ENCODE results near the gene CCDC187.

The CCDC187 gene

DNA sequence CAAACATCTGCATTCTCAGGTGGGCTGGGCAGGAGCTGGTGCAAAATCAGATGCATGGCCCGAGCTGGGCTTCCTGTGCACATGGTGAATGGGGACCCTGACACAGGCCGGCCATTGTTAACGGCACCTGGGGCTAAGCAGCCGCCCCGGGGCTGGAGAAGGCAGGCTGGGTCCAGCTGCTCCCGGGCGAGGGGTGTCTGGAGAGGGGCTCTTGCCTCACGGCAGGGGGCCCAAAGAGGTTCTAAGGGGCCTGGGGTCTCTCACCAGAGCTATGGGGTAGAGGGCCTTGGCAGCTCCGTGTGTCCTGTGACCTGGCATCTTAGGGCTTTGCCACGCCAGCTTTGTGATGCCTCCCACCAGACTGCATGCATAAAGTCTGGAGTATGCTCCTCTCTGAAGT, 53.2 kb downstream of the CCDC187 start:
- TF ChIP-seq, protein P1, sequence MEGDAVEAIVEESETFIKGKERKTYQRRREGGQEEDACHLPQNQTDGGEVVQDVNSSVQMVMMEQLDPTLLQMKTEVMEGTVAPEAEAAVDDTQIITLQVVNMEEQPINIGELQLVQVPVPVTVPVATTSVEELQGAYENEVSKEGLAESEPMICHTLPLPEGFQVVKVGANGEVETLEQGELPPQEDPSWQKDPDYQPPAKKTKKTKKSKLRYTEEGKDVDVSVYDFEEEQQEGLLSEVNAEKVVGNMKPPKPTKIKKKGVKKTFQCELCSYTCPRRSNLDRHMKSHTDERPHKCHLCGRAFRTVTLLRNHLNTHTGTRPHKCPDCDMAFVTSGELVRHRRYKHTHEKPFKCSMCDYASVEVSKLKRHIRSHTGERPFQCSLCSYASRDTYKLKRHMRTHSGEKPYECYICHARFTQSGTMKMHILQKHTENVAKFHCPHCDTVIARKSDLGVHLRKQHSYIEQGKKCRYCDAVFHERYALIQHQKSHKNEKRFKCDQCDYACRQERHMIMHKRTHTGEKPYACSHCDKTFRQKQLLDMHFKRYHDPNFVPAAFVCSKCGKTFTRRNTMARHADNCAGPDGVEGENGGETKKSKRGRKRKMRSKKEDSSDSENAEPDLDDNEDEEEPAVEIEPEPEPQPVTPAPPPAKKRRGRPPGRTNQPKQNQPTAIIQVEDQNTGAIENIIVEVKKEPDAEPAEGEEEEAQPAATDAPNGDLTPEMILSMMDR (IDR thresholded peaks at IDR 0.05; ENCODE audit: low read depth, low read length, missing control alignments), result no peak
- DNase-seq (ENCODE audit: low read depth), result no peak
- H3K4me3 ChIP-seq (ENCODE audit: low read depth, low read length), result no peak overlapping the region

DNA sequence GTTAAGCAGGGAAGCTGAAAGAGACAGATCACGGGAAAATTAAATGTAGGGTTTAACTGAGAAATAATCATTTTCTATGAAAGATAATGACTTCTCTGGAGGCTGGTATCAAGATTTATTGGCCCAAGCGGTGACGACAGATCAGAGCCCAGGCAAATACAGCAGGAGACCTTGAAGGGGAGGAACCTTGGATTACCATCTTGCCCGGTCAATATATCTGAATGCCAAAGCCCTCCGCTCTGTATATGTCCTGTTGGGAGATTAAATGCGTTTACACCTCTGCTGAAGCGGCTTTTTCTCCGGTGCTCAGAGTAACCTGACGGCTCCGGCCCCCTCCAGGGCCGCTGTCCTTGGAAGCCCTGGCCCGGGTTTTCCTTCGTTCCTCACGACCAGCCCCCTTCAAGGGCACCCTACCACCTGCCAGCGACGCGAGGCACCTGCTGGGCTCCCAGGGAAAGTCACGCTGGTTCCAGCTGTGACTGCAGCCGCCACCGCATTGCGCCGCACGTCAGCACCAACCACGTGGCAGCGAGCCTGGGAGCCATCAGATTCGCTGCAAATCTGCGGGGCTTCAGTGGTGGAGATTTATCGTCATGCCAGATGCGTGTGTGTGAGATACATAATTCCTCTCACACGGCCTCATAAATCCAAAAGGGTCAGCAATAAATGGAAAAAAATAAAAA, 53.9 kb downstream of the CCDC187 start:
- TF ChIP-seq, protein P1 (IDR thresholded peaks at IDR 0.05; ENCODE audit: low read depth, low read length, missing control alignments), result no peak
- DNase-seq (ENCODE audit: low read depth), result no peak
- no peak overlapping the region for H3K4me3 ChIP-seq (ENCODE audit: low read depth, low read length)

DNA sequence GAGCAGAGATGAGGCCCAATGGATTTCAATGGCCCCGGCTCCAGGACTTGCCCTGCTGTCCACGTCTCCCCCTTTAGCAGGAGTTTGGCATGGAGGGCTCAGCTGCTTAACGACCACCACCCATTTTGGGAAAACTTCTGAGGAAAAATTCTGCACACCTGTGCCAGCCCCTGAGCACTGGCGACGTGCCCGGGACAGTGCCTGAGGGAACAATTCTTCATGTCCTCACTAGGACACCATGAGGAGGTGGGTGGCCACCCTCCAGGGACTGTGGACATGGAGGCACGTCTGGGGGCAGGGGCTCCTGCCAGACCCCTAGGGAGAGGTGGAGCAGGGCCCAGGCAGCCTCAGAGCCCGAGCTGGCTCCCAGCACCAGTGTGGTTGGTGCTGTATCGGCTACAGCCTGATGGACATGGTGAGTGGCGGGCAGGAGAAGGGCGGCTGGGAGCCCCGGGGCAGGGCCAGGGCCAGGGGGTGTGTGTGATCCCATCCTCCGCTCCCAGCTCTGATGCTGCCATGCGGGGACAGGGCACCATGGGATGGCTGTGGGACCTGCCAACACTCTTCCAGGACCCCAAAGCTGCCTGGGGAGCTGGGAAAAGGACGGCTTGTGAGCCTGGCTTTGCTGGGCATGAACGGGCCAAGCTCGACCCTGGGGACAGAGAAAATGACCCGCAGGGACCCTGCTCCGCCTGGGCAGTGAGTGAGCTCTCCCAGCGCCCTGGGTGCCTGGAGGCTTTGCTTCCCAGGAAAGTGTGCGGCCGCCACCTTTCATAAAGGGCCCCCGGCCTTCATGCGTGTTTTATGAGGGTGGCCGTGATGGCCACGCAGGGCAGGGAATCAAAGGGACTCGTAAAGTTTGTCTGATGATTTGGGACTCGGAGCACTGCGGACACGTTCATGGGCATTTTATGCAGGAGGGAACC, 54.7 kb downstream of the CCDC187 start:
- no peak for DNase-seq (ENCODE audit: low read depth)
- no peak overlapping the region for H3K4me3 ChIP-seq (ENCODE audit: low read depth, low read length)
- TF ChIP-seq, protein P1 (IDR thresholded peaks at IDR 0.05; ENCODE audit: low read depth, low read length, missing control alignments), result no peak

GRCh38 chr9:136247947-136248637, 55.8 kb downstream of the CCDC187 start:
- no peak for DNase-seq (ENCODE audit: low read depth)
- TF ChIP-seq, protein P1 (IDR thresholded peaks at IDR 0.05; ENCODE audit: low read depth, low read length, missing control alignments), result no peak
- H3K4me3 ChIP-seq (ENCODE audit: low read depth, low read length), result no peak overlapping the region

DNA sequence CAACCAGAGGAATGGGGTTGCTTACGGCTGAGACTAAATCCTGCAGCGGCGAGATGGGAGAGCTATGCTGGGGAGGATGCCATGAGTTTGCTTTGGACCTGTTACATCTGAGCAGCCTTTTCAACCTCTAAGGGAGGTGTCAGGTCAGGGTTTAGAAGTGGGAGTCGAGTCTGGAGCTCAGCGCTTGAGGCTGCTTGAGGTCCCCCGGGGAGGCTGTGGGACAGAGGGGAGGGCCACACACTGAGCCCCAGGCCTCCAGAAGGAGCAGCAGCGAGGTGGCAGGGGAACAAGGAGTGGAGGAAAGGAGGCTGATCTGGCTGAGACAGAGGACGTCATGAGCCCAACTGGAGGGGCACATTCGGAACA, 56.4 kb downstream of the CCDC187 start:
- TF ChIP-seq, protein P1 (IDR thresholded peaks at IDR 0.05; ENCODE audit: low read depth, low read length, missing control alignments), result no peak
- H3K4me3 ChIP-seq (ENCODE audit: low read depth, low read length), result no peak overlapping the region
- no peak for DNase-seq (ENCODE audit: low read depth)

GRCh38 chr9:136246849-136247550, 56.9 kb downstream of the CCDC187 start:
- H3K4me3 ChIP-seq (ENCODE audit: low read depth, low read length), result no peak overlapping the region
- TF ChIP-seq, protein P1 (IDR thresholded peaks at IDR 0.05; ENCODE audit: low read depth, low read length, missing control alignments), result no peak
- DNase-seq (ENCODE audit: low read depth), result no peak

Measured in GM12864 (cell line).